Uterus (tissue), 2 donors: ENCODE measurements around the gene HLX.

Experiments
- CTCF ChIP-seq, 4 experiments: fragments of 200-600 bp in 2 of 4; fragments of 450-650 bp in 2 of 4; sonication (generic) in 2 of 4; IDR thresholded peaks; one replicate each; pipeline ENCODE4 v1.5.1; 2016 to 2019; ENCODE audit warnings: antibody characterized with exemption in 4 of 4, mild to moderate bottlenecking in 2 of 4, moderate library complexity in 1 of 4
- POLR2A ChIP-seq, 2 donors: fragments of 450-650 bp; IDR thresholded peaks; one replicate each; pipeline ENCODE4 v1.6.1; 2016; ENCODE audit warnings: antibody characterized with exemption in 2 of 2, mild to moderate bottlenecking in 1 of 2, moderate library complexity in 1 of 2

- TF ChIP-seq CTCF (IDR thresholded peaks at IDR 0.05) = no peak
- no peak for TF ChIP-seq POLR2A (IDR thresholded peaks at IDR 0.05)
Observed at GRCh38 chr1:220885971-220886370, 6.7 kb downstream of the HLX start.
